KMS-11 (cell line): ENCODE results near the gene C1orf21.

Source experiments
- H2AFZ ChIP-seq: fragments of 200-600 bp; sonication (generic); 2 replicates; pipeline ENCODE4 v1.6.1; 2016; ENCODE audit warnings: antibody characterized with exemption, mixed run types, low read depth
- H3K27ac ChIP-seq: fragments of 200-600 bp; sonication (generic); 2 replicates; pipeline ENCODE4 v1.6.1; 2016; ENCODE audit warnings: mild to moderate bottlenecking, mixed run types
- H3K27me3 ChIP-seq: fragments of 200-600 bp; sonication (generic); 2 replicates; pipeline ENCODE4 v1.6.1; 2017; ENCODE audit warnings: mild to moderate bottlenecking, low read depth, mixed run types, moderate library complexity; ENCODE audit not compliant: insufficient read depth
- H3K36me3 ChIP-seq: fragments of 200-600 bp; sonication (generic); 2 replicates; pipeline ENCODE4 v1.6.1; 2017; ENCODE audit warnings: mild to moderate bottlenecking, mixed run types; ENCODE audit not compliant: insufficient read depth
- H3K4me1 ChIP-seq: fragments of 200-600 bp; sonication (generic); 2 replicates; pipeline ENCODE4 v1.6.1; 2016; ENCODE audit warnings: mild to moderate bottlenecking, low read depth, mixed run types; ENCODE audit not compliant: poor library complexity, severe bottlenecking
- H3K4me2 ChIP-seq: fragments of 200-600 bp; sonication (generic); 2 replicates; pipeline ENCODE4 v1.7.0; 2016; ENCODE audit warnings: mild to moderate bottlenecking, mixed run types
- H3K4me3 ChIP-seq: fragments of 200-600 bp; sonication (generic); IDR thresholded peaks from 2 replicates; pipeline ENCODE4 v1.6.1; 2017; ENCODE audit warnings: low read depth, low read length, mixed read lengths; ENCODE audit not compliant: insufficient read depth
- H3K79me2 ChIP-seq: fragments of 200-600 bp; sonication (generic); 2 replicates; pipeline ENCODE4 v1.6.1; 2016; ENCODE audit warnings: low read depth, mixed run types; ENCODE audit not compliant: insufficient read depth
- H3K9ac ChIP-seq: fragments of 200-600 bp; sonication (generic); 2 replicates; pipeline ENCODE4 v1.6.1; 2016; ENCODE audit warnings: mild to moderate bottlenecking, mixed run types
- H4K20me1 ChIP-seq: fragments of 200-600 bp; sonication (generic); 2 replicates; pipeline ENCODE4 v1.6.1; 2016; ENCODE audit warnings: mild to moderate bottlenecking, mixed run types; ENCODE audit not compliant: insufficient read depth
- CTCF ChIP-seq: fragments of 200-600 bp; sonication (generic); conservative IDR thresholded peaks from 2 replicates; pipeline ENCODE4 v1.6.1; 2017; ENCODE audit warnings: low read depth, mild to moderate bottlenecking, antibody characterized with exemption, low read length, moderate library complexity, mixed read lengths

The C1orf21 gene

GRCh38 chr1:184665360-184665759 lies 278.5 kb downstream of the C1orf21 start:
- no peak for TF ChIP-seq CTCF

DNA sequence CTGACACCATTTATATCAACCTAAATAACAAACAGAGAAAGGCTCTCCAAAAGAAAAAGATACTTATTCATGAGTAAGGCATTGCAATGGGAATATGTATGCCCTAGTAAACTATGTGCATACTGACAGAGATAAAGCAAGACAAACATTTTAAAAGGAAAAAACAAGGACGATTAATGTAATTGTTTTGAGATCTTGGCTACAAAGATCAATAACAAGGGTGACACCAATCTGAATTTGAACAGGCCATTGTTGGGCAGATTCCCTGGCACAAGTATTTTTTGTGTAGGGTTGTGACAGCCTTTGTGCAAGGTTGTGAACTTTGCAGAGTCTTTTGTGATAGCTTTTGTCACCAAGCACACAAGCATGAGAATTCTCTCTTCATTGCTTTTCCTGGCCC lies 282.6 kb downstream of the C1orf21 start:
- H3K36me3 ChIP-seq, result no peaks in the 10 kb centered on the region
- no peak overlapping the region for H3K9ac ChIP-seq
- no peak overlapping the region for H2AFZ ChIP-seq
- H3K79me2 ChIP-seq, result no peaks in the 10 kb centered on the region
- no peak overlapping the region for H3K4me3 ChIP-seq
- H3K4me2 ChIP-seq, result no peak overlapping the region
- TF ChIP-seq CTCF, result no peak
- H4K20me1 ChIP-seq, result no peaks in the 10 kb centered on the region
- H3K27me3 ChIP-seq, result no peaks in the 10 kb centered on the region
- no peak overlapping the region for H3K27ac ChIP-seq
- peaks cover 10% of the 10 kb centered on the region for H3K4me1 ChIP-seq

More at GRCh38 chr1:184665360-184665759, 278.5 kb downstream of the C1orf21 start:
- Histone ChIP-seq H3K4me2 (no peak overlapping the region), H4K20me1 (no peaks in the 10 kb centered on the region), H3K36me3 (no peaks in the 10 kb centered on the region), H3K27me3 (no peaks in the 10 kb centered on the region), H3K9ac (no peak overlapping the region), H2AFZ (no peak overlapping the region), H3K4me1 (peaks cover 13% of the 10 kb centered on the region), H3K4me3 (no peak overlapping the region), H3K27ac (no peak overlapping the region), H3K79me2 (no peaks in the 10 kb centered on the region)

DNA sequence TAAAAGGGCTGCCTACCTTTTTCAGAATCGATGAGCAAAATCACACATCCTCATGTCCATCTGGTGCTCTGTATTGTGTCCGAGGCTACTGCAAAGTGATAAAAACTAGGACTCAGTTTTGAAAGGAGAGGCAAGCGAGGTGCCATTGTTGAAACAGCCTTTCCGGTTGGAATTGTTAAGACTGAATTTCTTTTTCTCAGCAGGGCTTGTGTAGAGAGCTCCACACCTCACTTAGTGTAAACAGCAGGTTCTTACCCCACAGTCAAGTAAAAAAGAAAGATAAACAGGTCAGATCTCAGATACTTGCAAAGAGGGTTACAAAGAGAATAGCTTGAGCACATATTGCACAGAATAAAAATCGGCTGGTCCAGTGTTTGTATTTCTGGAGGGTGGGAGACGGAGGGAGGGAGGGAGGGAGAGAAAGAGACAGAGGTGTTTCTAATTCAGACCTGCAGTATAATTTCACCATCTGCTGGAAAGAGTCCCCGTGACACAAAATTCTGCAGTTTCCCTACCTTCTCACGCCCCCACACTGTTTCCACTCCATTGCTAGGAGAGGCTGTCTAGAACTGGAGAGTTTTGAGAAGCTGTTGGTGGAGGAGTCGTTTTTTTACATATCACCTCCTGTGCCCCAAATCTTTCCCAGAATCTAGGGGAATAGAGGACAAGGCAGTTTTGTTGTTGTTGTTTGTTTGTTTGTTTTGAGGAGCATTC lies 285.3 kb downstream of the C1orf21 start:
- Histone ChIP-seq H3K4me1 (no peaks in the 10 kb centered on the region), H4K20me1 (no peaks in the 10 kb centered on the region), H3K36me3 (no peaks in the 10 kb centered on the region), H3K4me3 (no peak overlapping the region), H3K27me3 (no peaks in the 10 kb centered on the region), H3K4me2 (no peak overlapping the region), H3K9ac (no peak overlapping the region), H3K79me2 (no peaks in the 10 kb centered on the region), H2AFZ (no peak overlapping the region), H3K27ac (no peak overlapping the region)
- TF ChIP-seq CTCF, result no peak

DNA sequence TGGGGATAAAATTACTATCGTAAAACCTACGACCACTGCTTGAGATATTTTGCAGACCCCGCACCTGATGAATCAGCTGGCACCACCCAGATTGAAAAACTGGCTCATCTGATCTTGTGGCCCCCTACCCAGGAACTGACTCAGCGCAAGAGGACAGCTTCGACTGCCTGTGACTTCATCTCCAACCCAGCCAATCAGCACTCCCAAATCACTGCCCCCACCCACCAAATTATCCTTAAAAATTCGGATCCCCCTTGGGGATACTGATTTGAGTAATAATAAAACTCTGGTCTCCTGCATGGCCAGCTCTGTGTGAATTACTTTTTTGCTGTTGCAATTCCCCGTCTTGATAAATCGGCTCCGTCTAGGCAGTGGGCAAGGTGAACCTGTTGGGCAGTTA lies 286.5 kb downstream of the C1orf21 start:
- Histone ChIP-seq H3K27me3 (no peaks in the 10 kb centered on the region), H3K9ac (no peak overlapping the region), H3K27ac (no peak overlapping the region), H3K4me1 (no peaks in the 10 kb centered on the region), H3K4me2 (no peak overlapping the region), H2AFZ (no peak overlapping the region), H3K36me3 (no peaks in the 10 kb centered on the region), H3K79me2 (no peaks in the 10 kb centered on the region), H4K20me1 (no peaks in the 10 kb centered on the region), H3K4me3 (no peak overlapping the region)
- TF ChIP-seq CTCF, result no peak
